ENCODE measurements around the gene B3GAT2. TPM values are rescaled to one million over a fixed set of nuclear protein-coding genes. Genes with fewer than 3 reads are reported as not detected.

The B3GAT2 gene
- total RNA-seq, 1 experiment from 2014 or later = not detected

GRCh38 chr6:70860920-70861319 lies 95.9 kb downstream of the B3GAT2 start:
- BruUV-seq (replicated peaks) = no TSS peak
- ATAC-seq = no peak
- CTCF ChIA-PET = no interaction called here

DNA sequence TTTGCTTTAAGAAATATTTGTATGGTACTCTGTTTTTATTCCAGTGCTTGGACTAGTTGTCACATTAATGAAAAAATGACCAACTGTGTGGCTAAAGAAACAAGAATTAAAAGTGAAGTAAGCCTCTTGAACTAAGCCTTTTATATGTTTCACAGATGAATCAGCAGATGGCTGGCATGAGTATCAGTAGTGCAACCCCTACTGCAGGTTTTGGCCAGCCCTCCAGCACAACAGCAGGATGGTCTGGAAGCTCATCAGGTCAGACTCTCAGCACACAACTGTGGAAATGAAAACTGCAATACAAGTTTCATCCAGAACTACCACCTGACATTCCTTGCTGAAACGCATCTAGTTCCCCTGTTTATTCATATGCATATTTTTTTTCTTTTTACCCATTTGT lies 96.8 kb downstream of the B3GAT2 start:
- CTCF ChIA-PET = no interaction called here
- Histone ChIP-seq H3K79me2 (ENCODE audit: insufficient read depth, low read length) (no peaks in the 10 kb centered on the region), H4K20me1 (ENCODE audit: insufficient read depth) (no peaks in the 10 kb centered on the region), H3K9me3 (ENCODE audit: control insufficient read depth in 1 of 2, insufficient read depth in 1 of 2, low read depth in 1 of 2, low read length in 2 of 2) (no peaks in the 10 kb centered on the region), H3K9me2 (ENCODE audit: insufficient read depth) (no peaks in the 10 kb centered on the region), H3K27me3 (ENCODE audit: insufficient read depth, low read length) (no peaks in the 10 kb centered on the region), H3K36me3 (ENCODE audit: control insufficient read depth in 1 of 2, insufficient read depth in 2 of 2, low read length in 2 of 2) (no peaks in the 10 kb centered on the region), H3K4me3 (replicated peaks in 1 of 2; ENCODE audit: low read depth in 1 of 2, low read length in 2 of 2) (no peak overlapping the region), H3K27ac (ENCODE audit: low read depth, low read length) (no peak overlapping the region), H3K4me2 (ENCODE audit: low read length) (no peak overlapping the region), H2AFZ (ENCODE audit: low read depth, low read length, poor library complexity, severe bottlenecking) (no peak overlapping the region), H3K9ac (ENCODE audit: low read length) (no peak overlapping the region), H3K4me1 (ENCODE audit: control insufficient read depth in 1 of 2, insufficient read depth in 2 of 2, low read length in 2 of 2) (no peaks in the 10 kb centered on the region)
- no peak for DNase-seq (ENCODE audit: low read depth, low spot score)
- POLR2A ChIA-PET = no interaction called here
- intact Hi-C loops (cut with micrococcal nuclease) = no loop called here
- RAD21 ChIA-PET (ENCODE audit: low non-redundant PET in 1 of 2, low total read pairs in 2 of 2, uncharacterized antibody in 2 of 2, unreplicated experiment in 2 of 2) = no interaction called here
- no peak for ATAC-seq
- BruUV-seq (replicated peaks) = no TSS peak
- no peak for TF ChIP-seq FOSL1 (IDR thresholded peaks at IDR 0.05; ENCODE audit: low read depth)
- TF ChIP-seq YY1 (IDR thresholded peaks at IDR 0.05; ENCODE audit: extremely low read depth, insufficient replicate concordance, low read depth, low read length) = no peak
- no peak for TF ChIP-seq JUND (IDR thresholded peaks at IDR 0.05)
- TF ChIP-seq EZH2phosphoT487 (IDR thresholded peaks at IDR 0.05; ENCODE audit: borderline replicate concordance) = no peak
- TF ChIP-seq, protein P1, sequence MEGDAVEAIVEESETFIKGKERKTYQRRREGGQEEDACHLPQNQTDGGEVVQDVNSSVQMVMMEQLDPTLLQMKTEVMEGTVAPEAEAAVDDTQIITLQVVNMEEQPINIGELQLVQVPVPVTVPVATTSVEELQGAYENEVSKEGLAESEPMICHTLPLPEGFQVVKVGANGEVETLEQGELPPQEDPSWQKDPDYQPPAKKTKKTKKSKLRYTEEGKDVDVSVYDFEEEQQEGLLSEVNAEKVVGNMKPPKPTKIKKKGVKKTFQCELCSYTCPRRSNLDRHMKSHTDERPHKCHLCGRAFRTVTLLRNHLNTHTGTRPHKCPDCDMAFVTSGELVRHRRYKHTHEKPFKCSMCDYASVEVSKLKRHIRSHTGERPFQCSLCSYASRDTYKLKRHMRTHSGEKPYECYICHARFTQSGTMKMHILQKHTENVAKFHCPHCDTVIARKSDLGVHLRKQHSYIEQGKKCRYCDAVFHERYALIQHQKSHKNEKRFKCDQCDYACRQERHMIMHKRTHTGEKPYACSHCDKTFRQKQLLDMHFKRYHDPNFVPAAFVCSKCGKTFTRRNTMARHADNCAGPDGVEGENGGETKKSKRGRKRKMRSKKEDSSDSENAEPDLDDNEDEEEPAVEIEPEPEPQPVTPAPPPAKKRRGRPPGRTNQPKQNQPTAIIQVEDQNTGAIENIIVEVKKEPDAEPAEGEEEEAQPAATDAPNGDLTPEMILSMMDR (IDR thresholded peaks at IDR 0.05 in 2 of 3, conservative IDR thresholded peaks at IDR 0.05 in 1 of 3; ENCODE audit: borderline replicate concordance in 1 of 3, insufficient read depth in 1 of 3, low read depth in 2 of 3, low read length in 2 of 3) = no peak
- TF ChIP-seq TCF7L2 (IDR thresholded peaks at IDR 0.05; ENCODE audit: borderline replicate concordance, extremely low read depth, insufficient read depth, insufficient read length) = no peak
- TF ChIP-seq, protein P2, sequence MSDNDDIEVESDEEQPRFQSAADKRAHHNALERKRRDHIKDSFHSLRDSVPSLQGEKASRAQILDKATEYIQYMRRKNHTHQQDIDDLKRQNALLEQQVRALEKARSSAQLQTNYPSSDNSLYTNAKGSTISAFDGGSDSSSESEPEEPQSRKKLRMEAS (IDR thresholded peaks at IDR 0.05) = no peak

More at GRCh38 chr6:70860920-70861319, 95.9 kb downstream of the B3GAT2 start:
- no peaks in the 10 kb centered on the region for H3K4me1 ChIP-seq (ENCODE audit: control insufficient read depth in 1 of 2, insufficient read depth in 2 of 2, low read length in 2 of 2)
- H3K79me2 ChIP-seq (ENCODE audit: insufficient read depth, low read length) = no peaks in the 10 kb centered on the region
- no peaks in the 10 kb centered on the region for H3K9me3 ChIP-seq (ENCODE audit: control insufficient read depth in 1 of 2, insufficient read depth in 1 of 2, low read depth in 1 of 2, low read length in 2 of 2)
- intact Hi-C loops (cut with micrococcal nuclease) = no loop called here
- H3K36me3 ChIP-seq (ENCODE audit: control insufficient read depth in 1 of 2, insufficient read depth in 2 of 2, low read length in 2 of 2) = no peaks in the 10 kb centered on the region
- no peak for DNase-seq (ENCODE audit: low read depth, low spot score)
- POLR2A ChIA-PET = no interaction called here
- RAD21 ChIA-PET (ENCODE audit: low non-redundant PET in 1 of 2, low total read pairs in 2 of 2, uncharacterized antibody in 2 of 2, unreplicated experiment in 2 of 2) = no interaction called here
- no peak overlapping the region for H2AFZ ChIP-seq (ENCODE audit: low read depth, low read length, poor library complexity, severe bottlenecking)
- H3K27me3 ChIP-seq (ENCODE audit: insufficient read depth, low read length) = no peaks in the 10 kb centered on the region
- H3K9me2 ChIP-seq (ENCODE audit: insufficient read depth) = no peaks in the 10 kb centered on the region
- no peak overlapping the region for H3K4me3 ChIP-seq (replicated peaks in 1 of 2; ENCODE audit: low read depth in 1 of 2, low read length in 2 of 2)
- H3K4me2 ChIP-seq (ENCODE audit: low read length) = no peak overlapping the region
- H3K27ac ChIP-seq (ENCODE audit: low read depth, low read length) = no peak overlapping the region
- TF ChIP-seq TCF7L2 (IDR thresholded peaks at IDR 0.05; ENCODE audit: borderline replicate concordance, extremely low read depth, insufficient read depth, insufficient read length) = no peak
- no peak for TF ChIP-seq ELF1 (IDR thresholded peaks at IDR 0.05; ENCODE audit: borderline replicate concordance, low read depth)
- TF ChIP-seq, protein P1 (IDR thresholded peaks at IDR 0.05 in 2 of 3, conservative IDR thresholded peaks at IDR 0.05 in 1 of 3; ENCODE audit: borderline replicate concordance in 1 of 3, insufficient read depth in 1 of 3, low read depth in 2 of 3, low read length in 2 of 3) = no peak
- TF ChIP-seq JUND (IDR thresholded peaks at IDR 0.05) = no peak
- TF ChIP-seq ZNF274 (IDR thresholded peaks at IDR 0.05; ENCODE audit: low read depth, low read length) = no peak
- TF ChIP-seq SRF (IDR thresholded peaks at IDR 0.05; ENCODE audit: low read depth) = no peak
- TF ChIP-seq POLR2A (IDR thresholded peaks at IDR 0.05; ENCODE audit: borderline replicate concordance, extremely low read depth, insufficient read depth, insufficient read length) = no peak
- TF ChIP-seq EGR1 (IDR thresholded peaks at IDR 0.05; ENCODE audit: low read depth) = no peak
- TF ChIP-seq CBX3 (IDR thresholded peaks at IDR 0.05; ENCODE audit: low read depth) = no peak
- TF ChIP-seq ZFX (IDR thresholded peaks at IDR 0.05) = no peak
- no peak overlapping the region for H3K9ac ChIP-seq (ENCODE audit: low read length)
- no peaks in the 10 kb centered on the region for H4K20me1 ChIP-seq (ENCODE audit: insufficient read depth)
